Measurements from ENCODE around the gene TPX2. TPM values are rescaled to one million over a fixed set of nuclear protein-coding genes. Genes with fewer than 3 reads are reported as not detected.

TPX2 gene
- total and polyA plus RNA-seq, 2 experiments from 2014 or later, result 37.7 to 39.6 TPM

- TF ChIP-seq EZH2 (IDR thresholded peaks at IDR 0.05; ENCODE audit: insufficient read depth, poor library complexity, severe bottlenecking) (no peak), EZH2phosphoT487 (IDR thresholded peaks at IDR 0.05; ENCODE audit: insufficient read depth, low read depth) (no peak)
- no peaks in the 10 kb centered on the region for H3K9me2 ChIP-seq (ENCODE audit: insufficient read depth)
- H3K4me2 ChIP-seq (ENCODE audit: unreplicated experiment), result peak overlapping the region; percentile 98
- WGBS, 2 experiments (ENCODE audit: low coverage in 1 of 2, low lambda C conversion rate in 2 of 2, missing lambda C conversion rate in 2 of 2), result 37 to 51% methylated on average over 2 of the region's 2 CpGs
- H3K79me2 ChIP-seq (ENCODE audit: insufficient read depth), result peaks cover 84% of the 10 kb centered on the region
- peaks cover 53% of the 10 kb centered on the region for H3K4me1 ChIP-seq (ENCODE audit: insufficient read depth)
- no peaks in the 10 kb centered on the region for H3K27me3 ChIP-seq (replicated peaks; ENCODE audit: insufficient read depth)
- no peak for DNase-seq
- H3K9ac ChIP-seq, result peak overlapping the region; percentile 98
- H3K36me3 ChIP-seq (ENCODE audit: low read depth), result peaks cover 2% of the 10 kb centered on the region; the same call in 1 of the 2 replicates
- in situ Hi-C loops (cut with MboI), result loop anchor here (10.0 kb wide), 1 partner anchor 55 kb away; no protein-coding TSS in a partner anchor
- H2AFZ ChIP-seq, result no peak overlapping the region
- H3K9me3 ChIP-seq (ENCODE audit: low read depth), result no peaks in the 10 kb centered on the region
- H3F3A ChIP-seq (ENCODE audit: insufficient read depth), result peaks cover 11% of the 10 kb centered on the region; the same call in 1 of the 2 replicates
- no peaks in the 10 kb centered on the region for H4K20me1 ChIP-seq (ENCODE audit: insufficient read depth)
- H3K4me3 ChIP-seq, result peak overlapping the region; percentile 86
- peak overlapping the region; percentile 36 for H3K27ac ChIP-seq
Measured at GRCh38 chr20:31719644-31720485, 19.2 kb upstream of the TPX2 start.

GRCh38 chr20:31720486-31721407 lies 18.3 kb upstream of the TPX2 start:
- H3K4me3 ChIP-seq, result peak overlapping the region; percentile 86
- peaks cover 75% of the 10 kb centered on the region for H3K79me2 ChIP-seq (ENCODE audit: insufficient read depth)
- H4K20me1 ChIP-seq (ENCODE audit: insufficient read depth), result no peaks in the 10 kb centered on the region
- H3K27ac ChIP-seq, result peak overlapping the region; percentile 36
- H3K36me3 ChIP-seq (ENCODE audit: low read depth), result peaks cover 2% of the 10 kb centered on the region; the same call in 1 of the 2 replicates
- H3K4me1 ChIP-seq (ENCODE audit: insufficient read depth), result peaks cover 53% of the 10 kb centered on the region
- H3K4me2 ChIP-seq (ENCODE audit: unreplicated experiment), result peak overlapping the region; percentile 98
- no peak overlapping the region for H2AFZ ChIP-seq
- H3K9ac ChIP-seq, result peak overlapping the region; percentile 98
- in situ Hi-C loops (cut with MboI), result loop anchor here (10.0 kb wide), 1 partner anchor 56 kb away; no protein-coding TSS in a partner anchor
- TF ChIP-seq EZH2 (IDR thresholded peaks at IDR 0.05; ENCODE audit: insufficient read depth, poor library complexity, severe bottlenecking) (no peak), EZH2phosphoT487 (IDR thresholded peaks at IDR 0.05; ENCODE audit: insufficient read depth, low read depth) (no peak)
- no peaks in the 10 kb centered on the region for H3K27me3 ChIP-seq (replicated peaks; ENCODE audit: insufficient read depth)
- no peaks in the 10 kb centered on the region for H3K9me3 ChIP-seq (ENCODE audit: low read depth)
- H3F3A ChIP-seq (ENCODE audit: insufficient read depth), result peaks cover 11% of the 10 kb centered on the region; the same call in 1 of the 2 replicates
- 37 to 41% methylated on average over 7 of the region's 7 CpGs for WGBS, 2 experiments (ENCODE audit: low coverage in 1 of 2, low lambda C conversion rate in 2 of 2, missing lambda C conversion rate in 2 of 2)
- no peak for DNase-seq
- H3K9me2 ChIP-seq (ENCODE audit: insufficient read depth), result no peaks in the 10 kb centered on the region

- Histone ChIP-seq H3K4me1 (ENCODE audit: insufficient read depth) (peaks cover 44% of the 10 kb centered on the region), H3K9me2 (ENCODE audit: insufficient read depth) (no peaks in the 10 kb centered on the region), H3K9me3 (ENCODE audit: low read depth) (no peaks in the 10 kb centered on the region), H3K27ac (no peak overlapping the region), H3K4me2 (ENCODE audit: unreplicated experiment) (peak overlapping the region; percentile 98), H2AFZ (no peak overlapping the region), H4K20me1 (ENCODE audit: insufficient read depth) (no peaks in the 10 kb centered on the region), H3K4me3 (peak overlapping the region; percentile 86), H3F3A (ENCODE audit: insufficient read depth) (0 out of 2 replicates have a peak, but pooled peaks cover 5% of the 10 kb centered on the region), H3K27me3 (replicated peaks; ENCODE audit: insufficient read depth) (no peaks in the 10 kb centered on the region), H3K79me2 (ENCODE audit: insufficient read depth) (peaks cover 67% of the 10 kb centered on the region), H3K9ac (peak overlapping the region; percentile 98), H3K36me3 (ENCODE audit: low read depth) (peaks cover 1% of the 10 kb centered on the region; the same call in 1 of the 2 replicates)
- DNase-seq, result no peak
- TF ChIP-seq EZH2phosphoT487 (IDR thresholded peaks at IDR 0.05; ENCODE audit: insufficient read depth, low read depth) (no peak), EZH2 (IDR thresholded peaks at IDR 0.05; ENCODE audit: insufficient read depth, poor library complexity, severe bottlenecking) (no peak)
- in situ Hi-C loops (cut with MboI), result loop anchor here (10.0 kb wide), 1 partner anchor 57 kb away; no protein-coding TSS in a partner anchor
- 84% methylated on average over 22 of the region's 22 CpGs for whole genome bisulfite sequencing, 2 experiments (ENCODE audit: low coverage in 1 of 2, low lambda C conversion rate in 2 of 2, missing lambda C conversion rate in 2 of 2)
Measured at GRCh38 chr20:31721408-31722256, 17.5 kb upstream of the TPX2 start.
